HepG2 (cell line): ENCODE data around the gene RNLS. TPM values are rescaled to one million over a fixed set of nuclear protein-coding genes. Genes with fewer than 3 reads are reported as not detected.

Experiments used
- ATAC-seq: fragments of 200-7000 bp; cut with Tn5 transposase; 3 replicates; pipeline ENCODE4 v1.9.1; 2020; ENCODE audit warnings: mild to moderate bottlenecking, moderate library complexity
- BruUV-seq: library from RNA; stranded (reverse); fragments of 400-500 nt; replicated peaks from 2 replicates; lab custom pipeline; 2021; lab: Mats Ljungman, UMichigan
- CTCF ChIA-PET: fragments of 300-600 bp; formaldehyde crosslinking; extraction: SDS; loops from one replicate; lab custom pipeline; 2021; ENCODE audit warnings: low total read pairs, inconsistent platforms, low intra/inter-chr PET ratio; lab: Yijun Ruan, JAX
- POLR2A ChIA-PET: fragments of 350-600 bp; sonication (Branson Sonifier 250); formaldehyde crosslinking; loops from one replicate; lab custom pipeline; 2020; ENCODE audit warnings: antibody characterized with exemption, inconsistent platforms; lab: Yijun Ruan, JAX
- DNase-seq: peaks from one replicate; pipeline ENCODE4 v3.0.0-alpha.2; 2015; ENCODE audit warnings: low spot score
- FAIRE-seq: peaks from 3 replicates; lab custom pipeline; 2011; peaks lifted over from hg19 to GRCh38; lab: Jason Lieb, UNC
- H2AFZ ChIP-seq: one replicate; pipeline ENCODE4 v1.6.1; 2011; ENCODE audit warnings: low read length, inconsistent platforms
- H3K27ac ChIP-seq: fragments of 300-600 bp; 3 replicates; pipeline ENCODE4 v1.8.0; 2011; ENCODE audit warnings: mixed run types, mild to moderate bottlenecking, mixed read lengths, low read length, inconsistent platforms; ENCODE audit not compliant: insufficient read depth; ENCODE audit errors: extremely low read length
- H3K27me3 ChIP-seq, 2 experiments: fragments of 200-600 bp in 1 of 2; 2 replicates in 1 of 2; 3 replicates in 1 of 2; pipeline versions ENCODE4 v1.6.0 to v1.8.0; 2011; ENCODE audit warnings: low read length in 2 of 2, mild to moderate bottlenecking in 2 of 2, moderate library complexity in 2 of 2, inconsistent platforms in 1 of 2; ENCODE audit not compliant: insufficient read depth in 2 of 2, control insufficient read depth in 1 of 2
- H3K36me3 ChIP-seq, 2 experiments: fragments of 200-600 bp in 1 of 2; replicated peaks in 1 of 2; 2 replicates in 1 of 2; 3 replicates in 1 of 2; pipeline versions ENCODE4 v1.5.1 to v1.8.0; 2011; ENCODE audit warnings: low read length in 2 of 2, inconsistent platforms in 1 of 2; ENCODE audit not compliant: insufficient read depth in 2 of 2, control insufficient read depth in 1 of 2
- H3K4me1 ChIP-seq: 2 replicates; pipeline ENCODE4 v1.5.1; 2012; ENCODE audit warnings: low read length, inconsistent platforms; ENCODE audit not compliant: insufficient read depth
- H3K4me2 ChIP-seq: 2 replicates; pipeline ENCODE4 v1.6.0; 2011; ENCODE audit warnings: low read depth, low read length, inconsistent platforms
- H3K4me3 ChIP-seq, 3 experiments: fragments of 200-600 bp in 1 of 3; sonication (generic), shearing (Covaris generic) in 1 of 3; replicated peaks in 1 of 3; 2 replicates each; pipeline ENCODE4 v1.5.1; 2011 to 2016; ENCODE audit warnings: low read length in 3 of 3, inconsistent platforms in 2 of 3, low read depth in 2 of 3, mild to moderate bottlenecking in 2 of 3, control low read depth in 1 of 3, mixed read lengths in 1 of 3; ENCODE audit not compliant: insufficient read depth in 1 of 3
- H3K79me2 ChIP-seq: one replicate; pipeline ENCODE4 v1.6.1; 2011; ENCODE audit warnings: low read length, inconsistent platforms; ENCODE audit not compliant: insufficient read depth
- H3K9ac ChIP-seq: 2 replicates; pipeline ENCODE4 v1.6.0; 2011; ENCODE audit warnings: mild to moderate bottlenecking, low read depth, low read length, inconsistent platforms; ENCODE audit not compliant: insufficient read depth
- H3K9me3 ChIP-seq: 2 replicates; pipeline ENCODE4 v1.5.1; 2012; ENCODE audit warnings: mild to moderate bottlenecking, low read length
- H4K20me1 ChIP-seq: 2 replicates; pipeline ENCODE4 v1.6.0; 2011; ENCODE audit warnings: inconsistent platforms, mild to moderate bottlenecking, low read length, moderate library complexity; ENCODE audit not compliant: insufficient read depth
- ATF7 ChIP-seq, 2 experiments: fragments of 450-650 bp in 1 of 2; sonication (generic) in 1 of 2; formaldehyde crosslinking in 1 of 2; IDR thresholded peaks; 2 replicates each; pipeline versions ENCODE4 v1.4.0 to v1.6.1; 2016 to 2020; ENCODE audit warnings: antibody characterized with exemption in 1 of 2, mild to moderate bottlenecking in 1 of 2, missing genetic modification reagents in 1 of 2
- EP300 ChIP-seq, 3 experiments: sonication (generic) in 1 of 3; formaldehyde crosslinking in 1 of 3; IDR thresholded peaks; 2 replicates each; pipeline versions ENCODE4 v1.5.1 to v1.6.1; 2011 to 2020; ENCODE audit warnings: low read depth in 2 of 3, low read length in 2 of 3, borderline replicate concordance in 1 of 3, improper control_type of control experiment in 1 of 3, mild to moderate bottlenecking in 1 of 3, missing genetic modification reagents in 1 of 3, moderate library complexity in 1 of 3
- KLF16 ChIP-seq, 2 experiments: sonication (generic) in 1 of 2; formaldehyde crosslinking in 1 of 2; IDR thresholded peaks; 2 replicates each; pipeline versions ENCODE4 v1.6.1 to v1.8.0; 2016 to 2023; ENCODE audit warnings: missing genetic modification reagents in 2 of 2, missing compliant biosample characterization in 1 of 2
- PLSCR1 ChIP-seq: sonication (generic); formaldehyde crosslinking; IDR thresholded peaks from 2 replicates; pipeline ENCODE4 v1.5.0; 2020; ENCODE audit warnings: missing genetic modification reagents, mild to moderate bottlenecking, borderline replicate concordance
- REXO4 ChIP-seq: sonication (generic); formaldehyde crosslinking; IDR thresholded peaks from 2 replicates; pipeline ENCODE4 v1.8.0; 2022; ENCODE audit warnings: missing genetic modification reagents, mild to moderate bottlenecking, borderline replicate concordance
- ZNF746 ChIP-seq: sonication (generic); formaldehyde crosslinking; IDR thresholded peaks from 2 replicates; pipeline ENCODE4 v1.8.0; 2022; ENCODE audit warnings: mild to moderate bottlenecking, missing genetic modification reagents
- ZNF83 ChIP-seq: sonication (generic); formaldehyde crosslinking; IDR thresholded peaks from 2 replicates; pipeline ENCODE4 v1.4.0; 2020; ENCODE audit warnings: missing genetic modification reagents, mild to moderate bottlenecking, borderline replicate concordance
- WGBS: methylation state at CpG from one replicate; pipeline ENCODE4 v1.1.6; 2017; ENCODE audit warnings: low lambda C conversion rate; 5-methylcytosine and 5-hydroxymethylcytosine counted together
- in situ Hi-C: cut with HindIII; loops from 2 replicates; pipeline ENCODE4 v1.10.0; 2017; ENCODE audit warnings: low pct_unique_long_range_greater_than_20kb; ENCODE audit not compliant: extremely low pct_ligation_motif_present
- intact Hi-C: fragments of 100-400 bp; cut with micrococcal nuclease; formaldehyde crosslinking; loops from one replicate; pipeline ENCODE4 v1.10.0; 2022; ENCODE audit not compliant: unreplicated experiment
- polyA plus RNA-seq, 8 experiments: library from polyadenylated mRNA; depleted of rRNA in 3 of 8; stranded (reverse) in 7 of 8; unstranded in 1 of 8; fragments of >200 nt; fragmentation: Illumina TruSeq in 4 of 8; extraction: Trizol in 4 of 8; gene quantifications; 2 replicates each; pipeline versions ENCODE4 v1.2.1 to v1.2.3, GENCODE V29; 2011 to 2016; ENCODE audit warnings: low read depth in 4 of 8, missing spikeins in 1 of 8, mixed read lengths in 1 of 8; ENCODE audit not compliant: insufficient read depth in 1 of 8
- total RNA-seq, 5 experiments: library from RNA; depleted of rRNA; stranded (reverse); fragments of >200 nt; fragmentation: Illumina TruSeq; extraction: Trizol; gene quantifications; 2 replicates each; pipeline ENCODE4 v1.2.3, GENCODE V29; 2016; ENCODE audit warnings: low read depth in 1 of 5

Gene RNLS
- total and polyA plus RNA-seq, 2 of the 13 experiments (the other 11 are each of a cell fraction or from before 2014, with no cell fraction given) = not detected

DNA sequence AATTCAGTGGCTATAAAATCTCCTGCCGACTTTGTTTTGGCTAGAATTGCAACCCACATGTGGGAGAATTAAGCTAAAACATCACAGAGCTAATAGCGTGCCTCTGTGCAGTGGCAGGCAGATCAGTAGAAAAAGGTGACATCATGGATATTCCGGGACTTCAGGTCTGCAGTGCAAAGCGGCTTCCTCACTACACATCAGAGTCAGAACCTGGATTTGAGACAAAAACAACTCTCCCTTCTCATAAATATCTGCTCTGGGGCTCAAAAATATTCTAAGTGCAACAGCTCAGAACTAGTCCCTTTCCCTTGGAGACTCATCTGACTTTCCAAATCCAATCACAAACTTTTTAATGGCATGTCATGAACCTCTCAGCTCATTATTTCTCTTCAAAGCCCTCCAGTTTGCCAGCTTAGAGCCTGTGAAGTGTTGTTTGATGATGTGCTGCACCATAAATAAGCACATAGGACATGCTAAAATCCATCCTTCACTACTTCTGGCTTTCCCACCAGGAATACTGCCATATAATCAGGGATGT, 337.1 kb downstream of the RNLS start:
- Histone ChIP-seq H3K79me2 (no peaks in the 10 kb centered on the region), H4K20me1 (no peaks in the 10 kb centered on the region), H3K9me3 (no peaks in the 10 kb centered on the region), H3K9ac (no peak overlapping the region), H3K4me1 (no peaks in the 10 kb centered on the region), H3K4me2 (no peak overlapping the region), H2AFZ (no peak overlapping the region), H3K27me3 (peaks cover 0 to 3% of the 10 kb centered on the region in 2 experiments; a peak in 1 of 5 replicates), H3K4me3 (no peak overlapping the region), H3K36me3 (no peaks in the 10 kb centered on the region), H3K27ac (no peak overlapping the region)
- ChIA-PET CTCF (no interaction called here), POLR2A (no interaction called here)
- ATAC-seq (no peak), DNase-seq (no peak), FAIRE-seq (no peak)
- no TSS peak for BruUV-seq
- TF ChIP-seq ATF7 (IDR thresholded peaks at IDR 0.05) (peak; percentile 54), ATF7 (CRISPR knock-in tag; IDR thresholded peaks at IDR 0.05) (no peak), EP300 (IDR thresholded peaks at IDR 0.05; ENCODE audit: low read depth in 2 of 2, low read length in 2 of 2) (no peak), EP300 (CRISPR knock-in tag; IDR thresholded peaks at IDR 0.05; ENCODE audit: borderline replicate concordance) (no peak), ZNF83 (CRISPR knock-in tag) (no peak)
- in situ Hi-C loops = no loop called here
- intact Hi-C loops = no loop called here
- WGBS = 32% methylated on average over 4 of the region's 4 CpGs

GRCh38 chr10:88244781-88245625, 338.1 kb downstream of the RNLS start:
- intact Hi-C loops = no loop called here
- Histone ChIP-seq H3K4me2 (no peak overlapping the region), H4K20me1 (no peaks in the 10 kb centered on the region), H3K27ac (no peak overlapping the region), H3K4me1 (no peaks in the 10 kb centered on the region), H3K36me3 (no peaks in the 10 kb centered on the region), H3K4me3 (no peak overlapping the region), H2AFZ (no peak overlapping the region), H3K9ac (no peak overlapping the region), H3K27me3 (peaks cover 0 to 3% of the 10 kb centered on the region in 2 experiments; a peak in 1 of 5 replicates), H3K79me2 (no peaks in the 10 kb centered on the region), H3K9me3 (no peaks in the 10 kb centered on the region)
- WGBS = 23% methylated on average over 9 of the region's 9 CpGs
- ChIA-PET CTCF (no interaction called here), POLR2A (no interaction called here)
- no TSS peak for BruUV-seq
- TF ChIP-seq REXO4 = no peak
- no peak for TF ChIP-seq ZNF746 (CRISPR knock-in tag)
- TF ChIP-seq KLF16 (CRISPR knock-in tag; IDR thresholded peaks at IDR 0.05) = no peak
- no peak for TF ChIP-seq PLSCR1 (CRISPR knock-in tag)
- no peak for DNase-seq
- no peak for FAIRE-seq
- in situ Hi-C loops = no loop called here
- ATAC-seq = no peak
